Measurements from ENCODE around the gene MAPK13.

GRCh38 chr6:36082318-36082717, 48.0 kb upstream of the MAPK13 start:
- no peak for TF ChIP-seq CTCF (IDR thresholded peaks at IDR 0.05)
- no peak for TF ChIP-seq POLR2AphosphoS5 (IDR thresholded peaks at IDR 0.05)
- no peak for TF ChIP-seq POLR2A (IDR thresholded peaks at IDR 0.05)

Measured in breast epithelium (tissue), 3 donors.